Right lobe of liver (tissue), 6 donors: ENCODE measurements around the gene PRPF39. TPM values are rescaled to one million over a fixed set of nuclear protein-coding genes. Genes with fewer than 3 reads are reported as not detected.

ENCODE experiments used
- ATAC-seq, 4 donors: fragments of 200-7000 bp; cut with Tn5 transposase; one replicate each; pipeline ENCODE4 v1.9.1; 2020; ENCODE audit warnings: mild to moderate bottlenecking in 4 of 4, moderate library complexity in 4 of 4
- DNase-seq, 3 donors: peaks; one replicate each; pipeline ENCODE4 v3.0.0-alpha.2; 2020
- H3K27ac ChIP-seq, 3 donors: fragments of 200-600 bp; one replicate each; pipeline ENCODE4 v1.8.0; 2022
- H3K27me3 ChIP-seq, 2 donors: fragments of 200-600 bp; one replicate each; pipeline ENCODE4 v1.8.0; 2022
- H3K36me3 ChIP-seq, 4 donors: fragments of 200-600 bp; sonication (generic) in 1 of 4; one replicate each; pipeline versions ENCODE4 v1.5.1 to v1.8.0; 2017 to 2022; ENCODE audit warnings: control low read depth in 1 of 4
- H3K4me1 ChIP-seq, 4 donors: fragments of 200-600 bp; sonication (generic) in 1 of 4; one replicate each; pipeline versions ENCODE4 v1.5.1 to v1.8.0; 2017 to 2022; ENCODE audit warnings: control low read depth in 1 of 4
- H3K4me3 ChIP-seq, 3 donors: fragments of 200-600 bp; one replicate each; pipeline ENCODE4 v1.8.0; 2022
- H3K9me3 ChIP-seq, 4 donors: fragments of 200-600 bp; sonication (generic) in 1 of 4; one replicate each; pipeline versions ENCODE4 v1.5.1 to v1.8.0; 2017 to 2022; ENCODE audit warnings: control low read depth in 1 of 4
- POLR2A ChIP-seq: fragments of 450-650 bp; IDR thresholded peaks from one replicate; pipeline ENCODE4 v1.6.1; 2017; ENCODE audit warnings: antibody characterized with exemption, mild to moderate bottlenecking
- WGBS: methylation state at CpG from one replicate; pipeline ENCODE4 v1.1.6; 2018; ENCODE audit warnings: low coverage, low lambda C conversion rate; ENCODE audit not compliant: insufficient coverage; ENCODE audit errors: missing lambda C conversion rate; 5-methylcytosine and 5-hydroxymethylcytosine counted together
- intact Hi-C, 2 donors: fragments of 100-400 bp; cut with DNase I; formaldehyde crosslinking; loops; one replicate each; pipeline versions ENCODE4 v1.11.2 to v1.14.1; 2022
- total RNA-seq, 6 experiments: library from RNA; depleted of rRNA in 2 of 6; stranded (reverse); fragments of >200 nt in 2 of 6; fragmentation: NEBNext Ultra II Directional in 3 of 6; extraction: Animal tissue kit (Norgen Biotek cat#: 25700) in 3 of 6; gene quantifications; one replicate each; pipeline versions ENCODE4 v1.1.0 to v1.2.4, GENCODE V29; 2016 to 2023
- TF ChIP-seq, protein P1 (sequence below), 4 donors: fragments of 200-600 bp in 3 of 4; fragments of 450-650 bp in 1 of 4; IDR thresholded peaks; one replicate each; pipeline versions ENCODE4 v1.5.1 to v1.8.0; 2016 to 2022; ENCODE audit warnings: antibody characterized with exemption in 4 of 4, mild to moderate bottlenecking in 2 of 4
- donor health status: DM: no; HTN: yes; CAD: no.
- donor health status: DM: no; HTN: no; CAD: no.
- donor health status: DM: no; HTN: no; CAD: no.
- donor health status: DM: no; HTN: yes; CAD: no.
- donor health status: DM: no; HTN: yes; CAD: no.

Gene PRPF39
- total RNA-seq, 6 experiments from 2014 or later = 7.3 to 15.1 (median 10.4) TPM

DNA sequence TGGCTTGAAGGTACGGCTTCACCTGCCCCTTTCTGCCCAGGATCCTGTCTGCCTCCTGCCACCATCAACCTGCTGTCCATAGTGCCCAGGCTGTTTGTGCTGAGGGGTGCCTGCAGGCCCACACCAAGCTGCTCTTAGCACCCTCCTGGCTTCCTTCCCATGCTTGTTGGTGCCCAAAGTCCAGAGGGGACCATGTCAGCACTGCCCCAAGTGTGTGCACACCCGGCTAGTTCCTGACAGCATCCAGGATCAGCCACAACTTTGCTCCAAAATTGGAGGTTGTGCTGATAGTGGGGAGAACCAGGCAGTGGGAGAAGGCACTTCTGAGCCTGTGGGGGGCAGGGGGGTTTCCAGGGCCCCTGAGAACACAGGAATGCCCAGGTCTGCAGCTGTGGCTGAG, 44.5 kb upstream of the PRPF39 start:
- H3K4me1 ChIP-seq = no peaks in the 10 kb centered on the region
- DNase-seq (no peak), ATAC-seq (peak in 1 of 4 donors; percentile 22)
- H3K36me3 ChIP-seq = peaks cover 0 to 2% (median 0%) of the 10 kb centered on the region in 4 donors
- no peak overlapping the region for H3K4me3 ChIP-seq
- WGBS = no CpG with 5 or more reads among the region's 2 CpGs
- H3K27me3 ChIP-seq = no peaks in the 10 kb centered on the region
- no peak for TF ChIP-seq POLR2A
- TF ChIP-seq, protein P1, sequence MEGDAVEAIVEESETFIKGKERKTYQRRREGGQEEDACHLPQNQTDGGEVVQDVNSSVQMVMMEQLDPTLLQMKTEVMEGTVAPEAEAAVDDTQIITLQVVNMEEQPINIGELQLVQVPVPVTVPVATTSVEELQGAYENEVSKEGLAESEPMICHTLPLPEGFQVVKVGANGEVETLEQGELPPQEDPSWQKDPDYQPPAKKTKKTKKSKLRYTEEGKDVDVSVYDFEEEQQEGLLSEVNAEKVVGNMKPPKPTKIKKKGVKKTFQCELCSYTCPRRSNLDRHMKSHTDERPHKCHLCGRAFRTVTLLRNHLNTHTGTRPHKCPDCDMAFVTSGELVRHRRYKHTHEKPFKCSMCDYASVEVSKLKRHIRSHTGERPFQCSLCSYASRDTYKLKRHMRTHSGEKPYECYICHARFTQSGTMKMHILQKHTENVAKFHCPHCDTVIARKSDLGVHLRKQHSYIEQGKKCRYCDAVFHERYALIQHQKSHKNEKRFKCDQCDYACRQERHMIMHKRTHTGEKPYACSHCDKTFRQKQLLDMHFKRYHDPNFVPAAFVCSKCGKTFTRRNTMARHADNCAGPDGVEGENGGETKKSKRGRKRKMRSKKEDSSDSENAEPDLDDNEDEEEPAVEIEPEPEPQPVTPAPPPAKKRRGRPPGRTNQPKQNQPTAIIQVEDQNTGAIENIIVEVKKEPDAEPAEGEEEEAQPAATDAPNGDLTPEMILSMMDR (IDR thresholded peaks at IDR 0.05) = no peak
- intact Hi-C loops = no loop called here
- no peaks in the 10 kb centered on the region for H3K9me3 ChIP-seq
- no peak overlapping the region for H3K27ac ChIP-seq

DNA sequence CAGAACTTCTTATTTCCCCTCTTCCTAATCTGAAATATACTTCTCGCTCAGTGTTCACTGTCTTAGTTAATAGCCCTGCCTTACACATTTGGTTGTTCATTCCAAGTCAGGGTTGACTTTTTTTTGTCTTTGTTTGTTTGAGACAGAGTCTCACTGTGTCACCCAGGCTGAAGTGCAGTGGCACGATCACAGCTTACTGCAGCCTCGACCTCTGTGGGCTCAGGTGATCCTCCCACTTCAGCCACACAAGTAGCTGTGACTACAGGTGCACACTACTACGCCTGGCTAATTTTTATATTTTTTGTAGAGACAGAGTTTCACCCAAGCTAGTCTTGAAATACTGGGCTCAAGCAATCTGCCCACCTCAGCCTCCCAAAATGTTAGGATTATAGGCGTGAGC, 42.3 kb upstream of the PRPF39 start:
- H3K9me3 ChIP-seq = no peaks in the 10 kb centered on the region
- no peak for DNase-seq
- peaks cover 0 to 6% (median 3%) of the 10 kb centered on the region in 4 donors for H3K36me3 ChIP-seq
- TF ChIP-seq, protein P1 (IDR thresholded peaks at IDR 0.05) = no peak
- no peak for TF ChIP-seq POLR2A
- H3K27ac ChIP-seq = no peak overlapping the region
- intact Hi-C loops = no loop called here
- no peaks in the 10 kb centered on the region for H3K4me1 ChIP-seq
- WGBS = 93% methylated on average over 5 of the region's 5 CpGs
- H3K4me3 ChIP-seq = no peak overlapping the region
- no peaks in the 10 kb centered on the region for H3K27me3 ChIP-seq
- ATAC-seq = no peak

DNA sequence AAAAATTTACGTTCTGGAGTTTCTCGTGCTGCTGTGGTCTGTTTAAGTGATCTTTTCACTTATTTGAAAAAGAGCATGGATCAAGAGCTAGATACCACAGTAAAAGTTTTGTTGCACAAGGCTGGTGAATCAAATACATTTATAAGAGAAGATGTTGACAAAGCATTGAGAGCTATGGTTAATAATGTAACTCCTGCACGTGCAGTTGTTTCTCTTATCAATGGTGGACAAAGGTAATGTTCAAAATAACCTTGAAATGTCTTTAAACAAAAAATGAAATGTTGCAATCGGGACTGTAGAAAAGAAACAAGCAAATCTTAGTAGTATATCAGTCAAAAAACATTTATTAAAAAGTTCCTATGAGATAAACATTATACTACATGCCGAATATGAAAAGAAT, 39.3 kb upstream of the PRPF39 start:
- intact Hi-C loops = no loop called here
- Histone ChIP-seq H3K4me1 (no peaks in the 10 kb centered on the region), H3K4me3 (no peak overlapping the region), H3K27me3 (no peaks in the 10 kb centered on the region), H3K36me3 (peaks cover 0 to 8% (median 3%) of the 10 kb centered on the region in 4 donors), H3K27ac (no peak overlapping the region), H3K9me3 (no peaks in the 10 kb centered on the region)
- DNase-seq (no peak), ATAC-seq (no peak)
- no peak for TF ChIP-seq POLR2A
- TF ChIP-seq, protein P1 (IDR thresholded peaks at IDR 0.05) = no peak
- 65% methylated on average over 5 of the region's 5 CpGs for WGBS

DNA sequence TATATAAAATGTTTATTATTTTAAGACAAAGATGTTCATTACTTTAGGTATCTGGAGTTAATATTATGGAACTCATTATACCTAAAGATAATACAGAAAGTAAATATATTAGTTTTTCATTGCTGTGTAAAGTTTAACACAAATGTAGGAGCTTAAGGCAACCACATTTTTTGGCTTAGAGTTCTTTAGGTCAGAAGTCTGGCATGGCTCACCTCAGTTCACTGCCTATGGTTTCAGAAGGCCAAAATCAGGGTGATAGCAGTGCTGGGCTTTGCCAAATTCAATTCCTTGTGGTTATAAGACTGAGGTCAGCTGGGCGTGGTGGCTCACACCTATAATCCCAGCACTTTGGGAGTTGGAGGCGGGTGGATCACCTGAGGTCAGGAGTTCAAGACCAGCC, 35.5 kb upstream of the PRPF39 start:
- no peaks in the 10 kb centered on the region for H3K9me3 ChIP-seq
- TF ChIP-seq, protein P1 (IDR thresholded peaks at IDR 0.05) = no peak
- no peak for TF ChIP-seq POLR2A
- no peaks in the 10 kb centered on the region for H3K4me1 ChIP-seq
- ATAC-seq (no peak), DNase-seq (no peak)
- intact Hi-C loops = no loop called here
- peaks cover 0 to 12% (median 3%) of the 10 kb centered on the region in 4 donors for H3K36me3 ChIP-seq
- H3K27me3 ChIP-seq = no peaks in the 10 kb centered on the region
- H3K4me3 ChIP-seq = no peak overlapping the region
- WGBS = 100% methylated on average over 2 of the region's 2 CpGs
- no peak overlapping the region for H3K27ac ChIP-seq

DNA sequence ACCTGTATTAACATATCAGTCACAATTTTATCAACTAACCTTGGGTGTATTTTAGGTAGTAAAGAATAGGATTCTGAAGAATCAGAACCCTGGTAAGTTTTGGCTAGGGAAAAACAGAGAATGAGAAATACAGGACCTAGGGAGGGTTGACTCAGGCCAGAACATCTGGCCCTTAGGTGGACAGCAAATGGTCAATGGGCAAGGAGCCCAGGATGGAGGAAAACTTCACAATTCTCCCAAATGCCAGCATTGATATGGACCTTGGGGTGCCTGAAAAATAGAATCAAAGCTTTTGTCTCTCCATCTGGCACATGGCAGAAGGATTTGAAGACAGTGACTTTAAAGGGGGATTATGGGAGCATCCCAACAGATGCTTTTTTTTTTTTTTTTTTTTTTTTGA, 32.7 kb upstream of the PRPF39 start:
- Histone ChIP-seq H3K9me3 (no peaks in the 10 kb centered on the region), H3K4me3 (no peak overlapping the region), H3K27ac (no peak overlapping the region), H3K27me3 (no peaks in the 10 kb centered on the region), H3K4me1 (no peaks in the 10 kb centered on the region), H3K36me3 (peaks cover 0 to 11% (median 3%) of the 10 kb centered on the region in 4 donors)
- no peak for DNase-seq
- ATAC-seq = no peak
- intact Hi-C loops = no loop called here
- no peak for TF ChIP-seq POLR2A
- TF ChIP-seq, protein P1 (IDR thresholded peaks at IDR 0.05) = no peak
